ENCODE data around the gene PNMA8C. TPM values are rescaled to one million over a fixed set of nuclear protein-coding genes. Genes with fewer than 3 reads are reported as not detected.
"Not testable (repeated sequence)": the region's sequence is repeated elsewhere in the genome, so short reads cannot be mapped to it uniquely, and the experiment has no call there.

Gene PNMA8C
- total RNA-seq, 1 experiment from 2014 or later, result not detected

- peak; percentile 84 for DNase-seq (ENCODE audit: low read depth, low spot score)
- in situ Hi-C loops (cut with HindIII; ENCODE audit: low pct_unique_long_range_greater_than_20kb, low sequenced_read_pairs), result no loop called here
Observed at GRCh38 chr19:46451352-46451751, 22.6 kb upstream of the PNMA8C start.

GRCh38 chr19:46450737-46451136 lies 22.0 kb upstream of the PNMA8C start:
- in situ Hi-C loops (cut with HindIII; ENCODE audit: low pct_unique_long_range_greater_than_20kb, low sequenced_read_pairs), result no loop called here
- DNase-seq (ENCODE audit: low read depth, low spot score), result no peak

- no peak for DNase-seq (ENCODE audit: low read depth, low spot score)
- in situ Hi-C loops (cut with HindIII; ENCODE audit: low pct_unique_long_range_greater_than_20kb, low sequenced_read_pairs), result no loop called here
Observed at GRCh38 chr19:46449228-46449627, 20.5 kb upstream of the PNMA8C start.

GRCh38 chr19:46448601-46449000 lies 19.9 kb upstream of the PNMA8C start:
- in situ Hi-C loops (cut with HindIII; ENCODE audit: low pct_unique_long_range_greater_than_20kb, low sequenced_read_pairs), result no loop called here
- no peak for DNase-seq (ENCODE audit: low read depth, low spot score)

GRCh38 chr19:46447824-46448223 lies 19.1 kb upstream of the PNMA8C start:
- in situ Hi-C loops (cut with HindIII; ENCODE audit: low pct_unique_long_range_greater_than_20kb, low sequenced_read_pairs), result no loop called here
- DNase-seq (ENCODE audit: low read depth, low spot score), result no peak

- in situ Hi-C loops (cut with HindIII; ENCODE audit: low pct_unique_long_range_greater_than_20kb, low sequenced_read_pairs), result no loop called here
Observed at GRCh38 chr19:46447006-46447405, 18.3 kb upstream of the PNMA8C start.

GRCh38 chr19:46446021-46446420 lies 17.3 kb upstream of the PNMA8C start:
- in situ Hi-C loops (cut with HindIII; ENCODE audit: low pct_unique_long_range_greater_than_20kb, low sequenced_read_pairs), result no loop called here
- no peak for DNase-seq (ENCODE audit: low read depth, low spot score)

More at GRCh38 chr19:46447006-46447405, 18.3 kb upstream of the PNMA8C start:
- no peak for DNase-seq (ENCODE audit: low read depth, low spot score)

GRCh38 chr19:46442808-46443450 lies 14.2 kb upstream of the PNMA8C start:
- peak; percentile 43 for DNase-seq (ENCODE audit: low read depth, low spot score)
- in situ Hi-C loops (cut with HindIII; ENCODE audit: low pct_unique_long_range_greater_than_20kb, low sequenced_read_pairs), result no loop called here

GRCh38 chr19:46441866-46442265 lies 13.1 kb upstream of the PNMA8C start:
- DNase-seq (ENCODE audit: low read depth, low spot score), result no peak
- in situ Hi-C loops (cut with HindIII; ENCODE audit: low pct_unique_long_range_greater_than_20kb, low sequenced_read_pairs), result no loop called here

GRCh38 chr19:46435689-46436088 lies 7.0 kb upstream of the PNMA8C start:
- in situ Hi-C loops (cut with HindIII; ENCODE audit: low pct_unique_long_range_greater_than_20kb, low sequenced_read_pairs); DNase-seq (ENCODE audit: low read depth, low spot score): not testable (repeated sequence)

- in situ Hi-C loops (cut with HindIII; ENCODE audit: low pct_unique_long_range_greater_than_20kb, low sequenced_read_pairs), result no loop called here
- peak; percentile 96 for DNase-seq (ENCODE audit: low read depth, low spot score)
Observed at GRCh38 chr19:46435009-46435408, 6.3 kb upstream of the PNMA8C start.

- DNase-seq (ENCODE audit: low read depth, low spot score); in situ Hi-C loops (cut with HindIII; ENCODE audit: low pct_unique_long_range_greater_than_20kb, low sequenced_read_pairs): not testable (repeated sequence)
Observed at GRCh38 chr19:46433470-46433869, 4.7 kb upstream of the PNMA8C start.

GRCh38 chr19:46431824-46432223 lies 3.1 kb upstream of the PNMA8C start:
- in situ Hi-C loops (cut with HindIII; ENCODE audit: low pct_unique_long_range_greater_than_20kb, low sequenced_read_pairs), result no loop called here
- no peak for DNase-seq (ENCODE audit: low read depth, low spot score)

- in situ Hi-C loops (cut with HindIII; ENCODE audit: low pct_unique_long_range_greater_than_20kb, low sequenced_read_pairs), result no loop called here
- no peak for DNase-seq (ENCODE audit: low read depth, low spot score)
Observed at GRCh38 chr19:46429999-46430398, 1.3 kb upstream of the PNMA8C start.

- no peak for DNase-seq (ENCODE audit: low read depth, low spot score)
- in situ Hi-C loops (cut with HindIII; ENCODE audit: low pct_unique_long_range_greater_than_20kb, low sequenced_read_pairs), result no loop called here
Observed at GRCh38 chr19:46427518-46428045, 1.2 kb downstream of the PNMA8C start.

- peak; percentile 79 for DNase-seq (ENCODE audit: low read depth, low spot score)
- in situ Hi-C loops (cut with HindIII; ENCODE audit: low pct_unique_long_range_greater_than_20kb, low sequenced_read_pairs), result no loop called here
Observed at GRCh38 chr19:46426506-46427162, 2.1 kb downstream of the PNMA8C start.

GRCh38 chr19:46426035-46426505 lies 2.7 kb downstream of the PNMA8C start:
- no peak for DNase-seq (ENCODE audit: low read depth, low spot score)
- in situ Hi-C loops (cut with HindIII; ENCODE audit: low pct_unique_long_range_greater_than_20kb, low sequenced_read_pairs), result no loop called here

- in situ Hi-C loops (cut with HindIII; ENCODE audit: low pct_unique_long_range_greater_than_20kb, low sequenced_read_pairs), result no loop called here
- DNase-seq (ENCODE audit: low read depth, low spot score), result no peak
Observed at GRCh38 chr19:46423188-46423587, 5.5 kb downstream of the PNMA8C start.

- DNase-seq (ENCODE audit: low read depth, low spot score), result no peak
- in situ Hi-C loops (cut with HindIII; ENCODE audit: low pct_unique_long_range_greater_than_20kb, low sequenced_read_pairs), result no loop called here
Observed at GRCh38 chr19:46422344-46422743, 6.4 kb downstream of the PNMA8C start.
